Spleen (tissue), 11 donors: ENCODE results near the gene SEMA4G. TPM values are rescaled to one million over a fixed set of nuclear protein-coding genes. Genes with fewer than 3 reads are reported as not detected.

Experiments used
- DNase-seq: peaks from one replicate; pipeline ENCODE4 v3.0.0-alpha.2; 2020
- H3K27ac ChIP-seq, 8 donors: fragments of 200-600 bp; sonication (generic) in 7 of 8; 1 replicate in 4 of 8; 2 replicates in 4 of 8; pipeline versions ENCODE4 v1.5.0 to v1.8.0; 2016 to 2021; ENCODE audit warnings: inconsistent platforms in 4 of 8, mild to moderate bottlenecking in 4 of 8, moderate library complexity in 1 of 8
- H3K27me3 ChIP-seq, 7 donors: fragments of 200-600 bp; sonication (generic) in 6 of 7; replicated peaks in 1 of 7; 1 replicate in 4 of 7; 2 replicates in 3 of 7; pipeline versions ENCODE4 v1.5.0 to v1.8.0; 2016 to 2021; ENCODE audit warnings: inconsistent platforms in 3 of 7, mild to moderate bottlenecking in 1 of 7
- H3K36me3 ChIP-seq, 6 donors: fragments of 200-600 bp; sonication (generic) in 5 of 6; 1 replicate in 4 of 6; 2 replicates in 2 of 6; pipeline versions ENCODE4 v1.5.0 to v1.8.0; 2016 to 2021; ENCODE audit warnings: inconsistent platforms in 2 of 6
- H3K4me1 ChIP-seq, 6 donors: fragments of 200-600 bp; sonication (generic) in 5 of 6; 1 replicate in 3 of 6; 2 replicates in 3 of 6; pipeline versions ENCODE4 v1.5.0 to v1.8.0; 2016 to 2021; ENCODE audit warnings: inconsistent platforms in 3 of 6
- H3K4me3 ChIP-seq, 8 donors: fragments of 200-600 bp; sonication (generic) in 7 of 8; 1 replicate in 4 of 8; 2 replicates in 4 of 8; pipeline versions ENCODE4 v1.5.0 to v1.8.0; 2016 to 2021; ENCODE audit warnings: inconsistent platforms in 4 of 8, mild to moderate bottlenecking in 4 of 8, moderate library complexity in 2 of 8
- H3K9me3 ChIP-seq, 8 donors: fragments of 200-600 bp; sonication (generic) in 7 of 8; 1 replicate in 4 of 8; 2 replicates in 4 of 8; pipeline versions ENCODE4 v1.5.0 to v1.8.0; 2016 to 2021; ENCODE audit warnings: inconsistent platforms in 4 of 8
- CTCF ChIP-seq, 11 experiments: fragments of 200-600 bp in 7 of 11; fragments of 450-650 bp in 4 of 11; sonication (generic) in 4 of 11; IDR thresholded peaks in 8 of 11; conservative IDR thresholded peaks in 3 of 11; 1 replicate in 7 of 11; 2 replicates in 4 of 11; pipeline versions ENCODE4 v1.4.0 to v1.8.0; 2016 to 2021; ENCODE audit warnings: antibody characterized with exemption in 11 of 11, inconsistent platforms in 4 of 11, mild to moderate bottlenecking in 1 of 11
- POLR2A ChIP-seq, 3 donors: fragments of 450-650 bp; IDR thresholded peaks; one replicate each; pipeline ENCODE4 v1.5.1; 2017; ENCODE audit warnings: antibody characterized with exemption in 3 of 3, mild to moderate bottlenecking in 1 of 3
- POLR2AphosphoS5 ChIP-seq, 3 donors: sonication (generic); formaldehyde crosslinking; IDR thresholded peaks; one replicate each; pipeline ENCODE4 v1.5.1; 2017; ENCODE audit warnings: antibody characterized with exemption in 3 of 3
- WGBS, 5 donors: extraction: QIAGEN DNeasy Blood & Tissue Kit in 3 of 5; methylation state at CpG; one replicate each; pipeline versions ENCODE4 v1.1.5 to v1.1.7; 2013 to 2018; 5-methylcytosine and 5-hydroxymethylcytosine counted together
- intact Hi-C: fragments of 100-400 bp; cut with DNase I; formaldehyde crosslinking; loops from one replicate; pipeline ENCODE4 v1.15.0; 2023; ENCODE audit warnings: low total_unique reads
- polyA plus RNA-seq, 3 donors: library from polyadenylated mRNA; stranded (reverse); fragments of 200-250 nt; gene quantifications; one replicate each; pipeline ENCODE4 v1.2.1, GENCODE V29; 2013
- total RNA-seq, 7 donors: library from RNA; depleted of rRNA in 3 of 7; stranded (reverse); fragments of >200 nt in 3 of 7; fragmentation: NEBNext Ultra II Directional in 4 of 7; extraction: Animal tissue kit (Norgen Biotek cat#: 25700) in 4 of 7; gene quantifications; one replicate each; pipeline versions ENCODE4 v1.1.0 to v1.2.1, GENCODE V29; 2016 to 2021
- donor health status: healthy with polysubstance abuse.
- donor health status: DM: no; HTN: no; CAD: no; lungs with moderate emphysema.
- donor health status: DM: no; HTN: no; CAD: no.
- donor health status: Bipolar disorder and iron deficiency.
- donor health status: healthy.
- donor health status: DM: no; HTN: no; CAD: no.
- donor health status: DM: yes; HTN: yes; CAD: no.

SEMA4G gene
- total and polyA plus RNA-seq, 10 donors = 0.46 to 2.8 (median 0.95) TPM

- peaks cover 0 to 46% (median 21%) of the 10 kb centered on the region in 6 donors for H3K36me3 ChIP-seq
- H3K4me1 ChIP-seq = no peaks in the 10 kb centered on the region
- no peaks in the 10 kb centered on the region for H3K9me3 ChIP-seq
- no peaks in the 10 kb centered on the region for H3K27me3 ChIP-seq
- 84 to 93% (median 89%) methylated on average over 3 of the region's 3 CpGs for WGBS, 5 donors
- TF ChIP-seq POLR2AphosphoS5 (IDR thresholded peaks at IDR 0.05) (no peak), CTCF (IDR thresholded peaks at IDR 0.05 in 8 of 11, conservative IDR thresholded peaks at IDR 0.05 in 3 of 11) (no peak), POLR2A (IDR thresholded peaks at IDR 0.05) (no peak)
- no peak for DNase-seq
- no peak overlapping the region for H3K4me3 ChIP-seq
- no peak overlapping the region for H3K27ac ChIP-seq
- intact Hi-C loops = no loop called here
Observed at GRCh38 chr10:100976906-100977305, 7.6 kb downstream of the SEMA4G start.

GRCh38 chr10:100977436-100977835, 8.1 kb downstream of the SEMA4G start:
- TF ChIP-seq POLR2A (IDR thresholded peaks at IDR 0.05) = no peak
- no peak for TF ChIP-seq CTCF (IDR thresholded peaks at IDR 0.05 in 8 of 11, conservative IDR thresholded peaks at IDR 0.05 in 3 of 11)
- no peak for TF ChIP-seq POLR2AphosphoS5 (IDR thresholded peaks at IDR 0.05)
- Histone ChIP-seq H3K36me3 (peaks cover 0 to 51% (median 21%) of the 10 kb centered on the region in 6 donors), H3K4me1 (no peaks in the 10 kb centered on the region), H3K4me3 (no peak overlapping the region), H3K9me3 (no peaks in the 10 kb centered on the region), H3K27ac (no peak overlapping the region), H3K27me3 (no peaks in the 10 kb centered on the region)
- DNase-seq = peak; percentile 45
- WGBS, 5 donors = 85 to 91% (median 86%) methylated on average over 5 to 6 of the region's 6 CpGs
- intact Hi-C loops = no loop called here

- Histone ChIP-seq H3K36me3 (peaks cover 0 to 60% (median 24%) of the 10 kb centered on the region in 6 donors), H3K9me3 (no peaks in the 10 kb centered on the region), H3K27ac (no peak overlapping the region), H3K27me3 (no peaks in the 10 kb centered on the region), H3K4me3 (no peak overlapping the region), H3K4me1 (no peaks in the 10 kb centered on the region)
- TF ChIP-seq CTCF (IDR thresholded peaks at IDR 0.05 in 8 of 11, conservative IDR thresholded peaks at IDR 0.05 in 3 of 11) (no peak), POLR2A (IDR thresholded peaks at IDR 0.05) (no peak), POLR2AphosphoS5 (IDR thresholded peaks at IDR 0.05) (no peak)
- DNase-seq = peak; percentile 42
- 88 to 91% (median 90%) methylated on average over 13 of the region's 13 CpGs for WGBS, 5 donors
- intact Hi-C loops = no loop called here
Observed at GRCh38 chr10:100978121-100978900, 9.0 kb downstream of the SEMA4G start.

- H3K9me3 ChIP-seq = no peaks in the 10 kb centered on the region
- no peak overlapping the region for H3K4me3 ChIP-seq
- H3K27me3 ChIP-seq = no peaks in the 10 kb centered on the region
- H3K27ac ChIP-seq = no peak overlapping the region
- peaks cover 0 to 65% (median 28%) of the 10 kb centered on the region in 6 donors for H3K36me3 ChIP-seq
- H3K4me1 ChIP-seq = no peaks in the 10 kb centered on the region
- 81 to 93% (median 86%) methylated on average over 3 to 10 of the region's 10 CpGs for WGBS, 5 donors
- intact Hi-C loops = no loop called here
- DNase-seq = peak; percentile 69
- no peak for TF ChIP-seq POLR2A (IDR thresholded peaks at IDR 0.05)
- peak in 1 of 3 donors; percentile 51 for TF ChIP-seq POLR2AphosphoS5 (IDR thresholded peaks at IDR 0.05)
- TF ChIP-seq CTCF (IDR thresholded peaks at IDR 0.05 in 8 of 11, conservative IDR thresholded peaks at IDR 0.05 in 3 of 11) = no peak
Observed at GRCh38 chr10:100978901-100979195, 9.5 kb downstream of the SEMA4G start.
